Inflammatory macrophage (primary cell): ENCODE measurements around the gene RANBP1.

ENCODE experiments used
- DNase-seq, 2 donors: peaks; one replicate each; pipeline ENCODE4 v3.0.0-alpha.2; 2020 to 2022

RANBP1 gene

DNA sequence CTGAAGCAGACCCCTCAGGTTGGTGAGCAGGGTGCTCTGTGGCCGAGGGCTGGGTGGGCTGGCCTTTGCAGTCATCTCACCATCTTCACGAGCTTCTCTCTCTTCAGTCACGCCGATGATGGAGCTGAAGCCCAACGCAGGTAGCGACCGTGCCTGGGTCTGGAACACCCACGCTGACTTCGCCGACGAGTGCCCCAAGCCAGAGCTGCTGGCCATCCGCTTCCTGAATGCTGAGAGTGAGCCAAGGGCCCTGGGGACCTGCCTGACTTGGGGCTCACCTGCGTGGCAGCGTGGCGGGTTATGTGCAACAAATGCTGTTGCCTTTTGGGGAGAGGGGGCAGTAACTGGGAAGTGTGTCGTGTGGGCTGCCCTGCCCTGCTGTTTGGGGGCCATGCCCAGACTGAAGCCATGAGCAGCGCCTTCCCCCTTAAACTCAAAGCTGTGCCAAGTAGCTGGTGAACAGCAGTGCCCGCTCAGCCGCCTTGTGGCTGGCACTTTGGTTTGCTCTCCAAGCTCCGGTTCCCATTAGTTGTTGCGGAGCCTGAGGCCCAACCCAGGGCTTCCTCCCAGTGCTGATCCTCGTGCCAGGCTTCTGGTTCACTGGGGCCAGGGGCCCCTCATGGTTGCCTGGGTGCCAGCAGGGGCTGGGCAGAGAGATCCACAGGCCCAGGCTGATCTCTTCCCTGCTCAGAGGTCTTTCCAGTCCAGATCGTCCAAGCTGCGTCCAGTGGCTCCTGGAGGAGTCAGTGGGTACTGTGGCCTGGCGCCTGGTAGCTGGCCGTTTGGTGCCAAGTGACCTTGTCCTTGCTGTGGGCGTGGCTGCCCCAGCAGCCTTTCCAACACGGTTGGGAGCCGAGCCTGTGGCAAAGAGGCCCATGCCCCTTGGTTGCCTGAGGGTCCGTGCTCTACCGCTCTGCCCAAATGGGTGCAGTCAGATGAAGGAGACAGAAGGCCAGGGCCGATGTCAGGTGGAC, 9.6 kb downstream of the RANBP1 start:
- DNase-seq, result no peak

DNA sequence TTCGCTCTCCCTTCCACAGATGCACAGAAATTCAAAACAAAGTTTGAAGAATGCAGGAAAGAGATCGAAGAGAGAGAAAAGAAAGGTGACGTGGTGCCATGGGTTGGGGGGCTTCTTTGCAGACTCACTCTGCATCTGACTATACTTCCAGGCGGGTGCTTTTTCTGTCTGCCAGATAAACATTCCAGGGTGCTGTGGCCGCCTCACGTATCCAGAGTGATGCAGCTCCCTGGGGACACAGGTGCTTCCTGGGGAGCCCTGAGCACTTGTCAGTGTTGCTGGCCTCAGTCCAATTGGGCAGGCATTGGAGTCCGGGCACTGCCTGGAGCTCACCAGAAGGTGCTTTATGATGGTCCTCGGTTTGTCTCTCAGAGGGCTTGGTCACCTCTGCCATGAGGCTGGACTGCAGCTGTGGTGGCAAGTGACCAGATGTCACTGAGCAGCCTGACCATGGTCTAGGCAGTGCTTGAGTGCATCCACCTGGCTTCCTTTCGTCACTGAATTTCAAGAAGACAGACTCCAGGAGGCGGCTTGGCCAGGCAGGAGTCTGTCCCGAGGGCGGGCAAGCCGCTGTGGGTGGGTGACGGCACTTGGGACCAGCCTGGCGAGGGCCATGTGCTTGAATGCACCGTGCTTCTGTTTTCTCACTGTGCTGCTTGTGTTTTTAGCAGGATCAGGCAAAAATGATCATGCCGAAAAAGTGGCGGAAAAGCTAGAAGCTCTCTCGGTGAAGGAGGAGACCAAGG, 10.6 kb downstream of the RANBP1 start:
- no peak for DNase-seq

GRCh38 chr22:20127318-20127868, 11.5 kb downstream of the RANBP1 start:
- DNase-seq, result no peak

GRCh38 chr22:20127869-20128618, 12.1 kb downstream of the RANBP1 start:
- no peak for DNase-seq

GRCh38 chr22:20128619-20128901, 12.7 kb downstream of the RANBP1 start:
- no peak for DNase-seq

GRCh38 chr22:20128902-20129746, 13.2 kb downstream of the RANBP1 start:
- peak in 1 of 2 donors; percentile 28 for DNase-seq

DNA sequence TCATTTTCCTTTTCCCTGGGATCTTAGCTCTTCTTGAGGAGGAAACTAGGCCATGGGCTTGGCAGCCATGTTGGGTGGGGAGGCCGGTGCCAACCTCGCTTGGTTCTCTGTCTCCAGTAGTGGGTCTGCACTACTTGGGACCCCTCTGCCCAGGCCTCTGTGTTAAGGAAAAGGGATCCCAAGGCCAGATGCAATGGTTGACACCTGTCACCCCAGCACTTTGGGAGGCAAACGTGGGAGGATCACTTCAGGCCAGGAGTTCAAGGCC, 13.8 kb downstream of the RANBP1 start:
- DNase-seq, result no peak

DNA sequence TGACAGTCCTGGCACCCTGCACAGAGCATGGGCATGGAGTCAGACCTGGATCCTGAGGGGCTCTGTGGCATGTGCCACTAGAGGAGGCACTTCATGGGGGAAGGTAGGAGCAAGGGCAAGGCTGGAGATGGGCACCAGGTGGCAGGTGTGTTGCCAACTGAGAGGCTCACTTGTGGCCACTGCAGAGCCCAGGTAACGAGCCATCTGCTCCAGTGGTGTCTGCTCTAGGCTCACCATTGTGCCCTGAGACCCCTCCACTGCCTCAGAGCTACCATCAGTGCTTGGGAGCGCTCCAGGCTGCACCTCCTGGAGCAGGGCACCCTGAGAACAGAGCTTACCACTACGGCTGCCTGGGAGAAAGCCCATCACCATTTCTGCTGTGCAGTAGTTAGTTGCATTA, 14.4 kb downstream of the RANBP1 start:
- DNase-seq, result no peak

- peak; percentile 68 to 80 for DNase-seq
These were observed 15.1 kb downstream of the RANBP1 start for GRCh38 chr22:20130731-20131596.

- peak; percentile 8 to 31 for DNase-seq
These were observed 15.6 kb downstream of the RANBP1 start, which contains the start of gene ZDHHC8 for GRCh38 chr22:20131597-20131858. Gene ZDHHC8 (plus strand): TSS chr22:20131804. CDS start chr22:20131948, 144 bp downstream.

DNA sequence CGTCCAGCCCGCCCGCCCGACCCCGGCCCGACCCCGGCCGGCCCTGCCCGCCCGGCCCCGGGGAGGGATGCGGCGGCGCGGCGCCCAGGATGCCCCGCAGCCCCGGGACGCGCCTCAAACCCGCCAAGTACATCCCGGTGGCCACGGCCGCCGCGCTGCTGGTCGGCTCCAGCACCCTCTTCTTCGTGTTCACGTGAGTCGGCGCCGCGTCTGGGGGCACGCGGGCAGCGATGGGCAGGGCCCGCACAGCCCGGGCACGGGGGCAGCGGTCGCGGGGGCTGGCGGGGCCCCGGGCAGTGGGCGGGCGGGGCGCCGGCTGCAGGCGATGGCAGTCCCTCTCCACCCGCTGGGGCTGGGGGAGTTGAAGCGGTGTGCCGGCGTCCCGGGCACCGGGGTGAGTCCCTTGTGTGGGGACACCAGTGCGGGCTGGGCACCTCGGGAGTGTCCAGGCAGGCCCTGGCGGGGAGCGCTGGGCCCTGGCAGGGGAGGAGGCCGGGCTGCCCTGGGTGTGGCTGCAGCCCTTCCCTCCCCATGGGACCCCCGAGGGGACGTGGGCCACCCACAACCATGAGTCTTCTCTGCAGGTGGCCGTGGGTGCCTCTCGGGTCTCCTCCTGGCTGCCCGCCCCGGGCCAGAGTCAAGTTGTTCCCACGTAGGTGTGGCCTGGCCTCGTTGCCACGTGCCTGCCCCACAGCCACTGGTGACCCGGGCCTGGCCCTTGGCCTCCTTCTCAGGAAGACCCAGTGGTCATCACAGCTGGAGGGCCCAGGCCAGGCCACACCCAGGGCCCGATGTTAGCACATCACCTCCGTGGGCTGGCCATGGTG, 16.2 kb downstream of the RANBP1 start:
- DNase-seq, result peak; percentile 47 to 67

DNA sequence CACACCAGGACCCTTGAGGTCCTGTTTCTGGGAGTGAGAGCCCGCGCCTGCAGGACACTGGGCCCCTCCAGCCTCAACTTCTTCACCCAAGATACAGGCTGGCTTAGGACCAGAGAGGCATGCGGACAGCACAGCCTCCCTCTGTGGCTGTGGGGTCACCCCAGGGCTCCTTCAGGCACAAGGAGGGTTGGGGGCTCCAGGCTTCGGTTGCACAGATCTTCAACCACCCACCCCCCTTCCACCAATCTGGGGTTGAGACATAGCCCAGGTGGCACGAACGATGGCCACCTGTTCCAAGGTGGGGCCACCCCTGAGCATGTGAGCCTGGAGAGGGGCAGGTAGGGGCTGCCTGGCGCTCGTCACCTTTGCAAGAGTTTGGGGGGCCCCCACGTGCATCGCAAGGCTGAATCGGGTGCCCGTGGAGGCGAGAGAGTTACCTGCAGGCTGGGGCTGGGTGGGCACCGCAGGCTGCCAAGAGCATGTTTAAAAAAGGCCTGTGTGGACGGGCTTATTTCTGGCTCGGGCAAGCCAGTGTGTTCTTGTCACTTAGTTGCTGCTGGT, 16.9 kb downstream of the RANBP1 start:
- no peak for DNase-seq

GRCh38 chr22:20133930-20134549, 18.1 kb downstream of the RANBP1 start:
- no peak for DNase-seq

- DNase-seq, result no peak
These were observed 19.4 kb downstream of the RANBP1 start for GRCh38 chr22:20135265-20135664.

DNA sequence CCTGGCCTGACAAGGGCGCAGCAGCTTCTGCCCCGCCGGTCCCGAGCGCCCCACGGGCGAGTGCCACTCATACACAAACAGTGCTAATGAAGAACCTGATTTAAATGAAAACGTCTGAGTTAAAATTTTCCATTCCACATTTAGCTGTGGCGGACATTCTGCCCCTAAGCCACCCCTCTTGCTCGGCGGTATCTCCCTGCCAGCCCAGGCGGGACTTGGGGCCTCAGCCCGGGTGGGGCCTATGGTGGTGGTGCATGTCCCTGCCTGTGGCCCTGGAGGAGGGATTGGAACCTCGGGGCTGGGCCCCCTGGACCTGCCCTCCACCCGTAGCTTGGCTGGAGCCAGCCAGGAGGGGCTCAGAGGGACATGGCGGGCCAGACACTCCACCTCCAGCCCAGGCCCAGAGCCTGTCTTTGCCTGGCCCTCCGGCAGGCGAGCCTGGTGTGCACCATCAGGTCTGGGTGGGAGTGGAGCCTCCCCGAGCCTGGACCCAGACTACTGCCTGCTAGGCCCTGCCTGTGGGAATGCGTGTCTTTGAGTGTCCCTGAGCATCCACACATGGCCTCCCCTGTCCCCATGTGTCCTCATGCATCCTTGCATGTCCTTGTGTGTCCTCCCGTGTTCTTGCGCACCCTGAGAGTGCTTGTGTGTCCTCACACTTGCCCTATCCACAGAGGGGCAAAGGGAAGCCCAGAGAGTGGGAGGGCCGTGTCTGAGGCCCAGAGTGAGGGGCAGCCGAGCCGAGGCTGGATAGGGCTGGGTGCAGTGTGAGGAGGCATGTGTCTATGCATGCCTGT, 20.1 kb downstream of the RANBP1 start:
- no peak for DNase-seq

- no peak for DNase-seq
These were observed 20.6 kb downstream of the RANBP1 start for GRCh38 chr22:20136603-20136873.

DNA sequence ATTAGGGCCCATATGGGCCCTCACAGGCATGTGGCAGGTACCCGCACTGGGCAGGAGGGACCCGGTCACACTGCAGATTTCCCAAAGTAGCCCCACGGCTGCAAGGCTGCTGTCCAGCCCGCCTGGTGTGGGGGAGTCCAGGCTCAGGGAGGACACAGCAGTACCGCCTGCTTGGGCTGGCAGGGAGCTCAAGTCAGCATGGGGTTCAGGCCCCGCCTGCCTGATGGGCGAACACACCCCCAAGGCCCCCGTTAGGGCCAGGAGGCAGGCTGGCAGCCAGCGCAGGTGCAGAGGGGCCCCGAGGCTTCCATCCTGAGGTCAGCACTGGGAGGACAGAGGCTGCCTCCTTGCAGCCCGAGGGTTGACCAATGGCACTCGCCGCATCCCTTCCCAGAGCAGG, 21.2 kb downstream of the RANBP1 start:
- DNase-seq, result no peak

- peak; percentile 17 to 77 for DNase-seq
These were observed 21.9 kb downstream of the RANBP1 start for GRCh38 chr22:20137671-20138416.
